Activated CD8-positive, alpha-beta T cell treated with anti-CD3 and anti-CD28 coated beads for 36 hours (primary cell): Measurements from ENCODE around the gene CEP152. TPM values are rescaled to one million over a fixed set of nuclear protein-coding genes. Genes with fewer than 3 reads are reported as not detected.

Experiments used
- ATAC-seq: fragments of 200-7000 bp; cut with Tn5 transposase; one replicate; pipeline ENCODE4 v1.10.0; 2021; ENCODE audit warnings: mild to moderate bottlenecking, moderate library complexity
- CTCF ChIA-PET: fragments of 350-600 bp; sonication (Branson Sonifier 250); formaldehyde crosslinking; loops from one replicate; lab custom pipeline; 2021; ENCODE audit warnings: antibody characterized with exemption; lab: Charles Lee
- POLR2A ChIA-PET: fragments of 350-600 bp; sonication (Branson Sonifier 250); formaldehyde crosslinking; loops from one replicate; lab custom pipeline; 2021; ENCODE audit warnings: antibody characterized with exemption; lab: Charles Lee
- DNase-seq: peaks from one replicate; pipeline ENCODE4 v3.0.0-alpha.2; 2020
- H3K27ac Mint-ChIP-seq: one replicate; pipeline ENCODE4 v1.8.0; 2021; ENCODE audit warnings: mild to moderate bottlenecking, mixed read lengths
- H3K27me3 Mint-ChIP-seq: one replicate; pipeline ENCODE4 v1.8.0; 2021; ENCODE audit warnings: mixed read lengths
- H3K36me3 Mint-ChIP-seq: one replicate; pipeline ENCODE4 v1.8.0; 2021; ENCODE audit warnings: low read depth, mixed read lengths
- H3K4me1 Mint-ChIP-seq: one replicate; pipeline ENCODE4 v1.8.0; 2021; ENCODE audit warnings: low read depth, mixed read lengths
- H3K4me3 Mint-ChIP-seq: one replicate; pipeline ENCODE4 v1.8.0; 2021; ENCODE audit warnings: mild to moderate bottlenecking, moderate library complexity, mixed read lengths
- H3K9me3 Mint-ChIP-seq: one replicate; pipeline ENCODE4 v1.8.0; 2021; ENCODE audit warnings: mixed read lengths
- CTCF ChIP-seq: fragments of 200-600 bp; IDR thresholded peaks from one replicate; pipeline ENCODE4 v1.8.0; 2022; ENCODE audit warnings: antibody characterized with exemption, mild to moderate bottlenecking
- intact Hi-C: fragments of 100-400 bp; cut with micrococcal nuclease; formaldehyde crosslinking; loops from one replicate; pipeline ENCODE4 v1.10.0; 2022
- total RNA-seq, 2 experiments: library from RNA; stranded (reverse); gene quantifications; one replicate each; pipeline ENCODE4 v1.2.3, GENCODE V29; 2021

The CEP152 gene
- total RNA-seq, 2 experiments from 2014 or later = 39.2 to 39.7 TPM

- no peak for TF ChIP-seq CTCF
- Mint-ChIP-seq H3K4me3 (no peak overlapping the region), H3K4me1 (no peaks in the 10 kb centered on the region), H3K27ac (no peak overlapping the region), H3K9me3 (no peaks in the 10 kb centered on the region), H3K36me3 (peaks cover 53% of the 10 kb centered on the region), H3K27me3 (no peaks in the 10 kb centered on the region)
- ChIA-PET CTCF (no interaction called here), POLR2A (interaction anchor here (0.6 kb wide), 1 partner anchor 121 kb away, joined by 3 read pairs; no protein-coding TSS in a partner anchor)
- DNase-seq (no peak), ATAC-seq (no peak)
- intact Hi-C loops = no loop called here
These were observed 25.2 kb downstream of the CEP152 start for GRCh38 chr15:48785712-48786111.

GRCh38 chr15:48785195-48785594 lies 25.7 kb downstream of the CEP152 start:
- Mint-ChIP-seq H3K9me3 (no peaks in the 10 kb centered on the region), H3K4me3 (no peak overlapping the region), H3K27ac (no peak overlapping the region), H3K4me1 (no peaks in the 10 kb centered on the region), H3K27me3 (no peaks in the 10 kb centered on the region), H3K36me3 (peaks cover 52% of the 10 kb centered on the region)
- ATAC-seq = no peak
- TF ChIP-seq CTCF = no peak
- POLR2A ChIA-PET = interaction anchor here (0.6 kb wide), 1 partner anchor 122 kb away, joined by 3 read pairs; no protein-coding TSS in a partner anchor
- CTCF ChIA-PET = no interaction called here
- intact Hi-C loops = no loop called here
- DNase-seq = no peak

- Mint-ChIP-seq H3K36me3 (peaks cover 51% of the 10 kb centered on the region), H3K27ac (no peak overlapping the region), H3K9me3 (no peaks in the 10 kb centered on the region), H3K27me3 (no peaks in the 10 kb centered on the region), H3K4me3 (no peak overlapping the region), H3K4me1 (no peaks in the 10 kb centered on the region)
- DNase-seq (no peak), ATAC-seq (no peak)
- ChIA-PET CTCF (no interaction called here), POLR2A (no interaction called here)
- intact Hi-C loops = no loop called here
- TF ChIP-seq CTCF = no peak
These were observed 26.1 kb downstream of the CEP152 start for GRCh38 chr15:48784756-48785155.

DNA sequence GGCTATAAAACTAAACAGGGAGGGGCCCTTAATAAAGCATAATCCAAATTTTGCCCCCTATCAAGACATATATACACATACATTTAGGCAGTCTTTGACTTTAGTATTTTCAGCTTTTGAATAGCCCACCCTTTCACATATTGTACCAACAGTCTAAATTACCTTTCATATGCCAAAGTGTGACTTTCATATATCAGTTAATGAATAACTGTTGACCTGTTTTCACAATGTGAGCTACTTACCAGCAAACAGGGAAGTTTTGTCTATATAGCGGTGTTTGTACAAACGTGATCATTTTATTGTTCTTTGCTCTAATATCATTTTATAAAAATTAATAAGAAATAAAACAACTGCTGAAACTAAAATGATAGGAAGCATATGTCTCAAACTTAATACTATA lies 28.0 kb downstream of the CEP152 start:
- TF ChIP-seq CTCF = no peak
- H3K4me3 Mint-ChIP-seq = no peak overlapping the region
- CTCF ChIA-PET = no interaction called here
- DNase-seq (no peak), ATAC-seq (no peak)
- H3K9me3 Mint-ChIP-seq = no peaks in the 10 kb centered on the region
- H3K4me1 Mint-ChIP-seq = no peaks in the 10 kb centered on the region
- peaks cover 41% of the 10 kb centered on the region for H3K36me3 Mint-ChIP-seq
- H3K27ac Mint-ChIP-seq = no peak overlapping the region
- POLR2A ChIA-PET = no interaction called here
- intact Hi-C loops = no loop called here
- no peaks in the 10 kb centered on the region for H3K27me3 Mint-ChIP-seq

DNA sequence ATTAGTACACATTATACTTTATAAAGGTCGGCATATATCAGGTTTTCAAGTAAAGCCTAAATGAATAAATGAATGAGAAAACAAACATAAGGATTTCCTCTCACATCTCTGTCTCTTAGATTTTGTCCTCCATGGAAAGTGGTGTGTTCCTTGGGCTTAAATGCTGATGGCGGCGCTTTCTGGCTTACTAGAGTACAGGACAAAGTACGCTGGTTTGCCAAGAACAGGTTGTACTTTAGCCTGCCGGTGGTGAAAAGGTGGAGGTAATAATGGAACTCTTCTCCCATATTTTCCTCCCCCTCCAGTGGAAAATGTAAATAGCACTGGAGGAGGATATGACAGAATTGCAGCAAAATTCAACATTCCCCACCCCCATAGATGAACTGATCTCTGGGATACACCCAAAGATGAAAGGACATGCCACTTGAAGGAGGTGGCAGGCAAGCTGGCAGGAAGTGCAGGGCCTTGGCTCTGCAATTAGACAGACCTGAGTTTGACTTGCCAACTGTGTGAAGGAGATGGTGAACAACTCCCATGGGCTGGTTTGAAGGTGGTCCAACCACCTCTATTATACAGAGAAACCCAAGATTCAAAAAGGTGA lies 29.3 kb downstream of the CEP152 start:
- intact Hi-C loops = no loop called here
- H3K4me3 Mint-ChIP-seq = no peak overlapping the region
- POLR2A ChIA-PET = no interaction called here
- H3K4me1 Mint-ChIP-seq = no peaks in the 10 kb centered on the region
- H3K36me3 Mint-ChIP-seq = peaks cover 48% of the 10 kb centered on the region
- no peak for TF ChIP-seq CTCF
- ATAC-seq = no peak
- no peak for DNase-seq
- H3K27me3 Mint-ChIP-seq = no peaks in the 10 kb centered on the region
- no peaks in the 10 kb centered on the region for H3K9me3 Mint-ChIP-seq
- CTCF ChIA-PET = no interaction called here
- no peak overlapping the region for H3K27ac Mint-ChIP-seq
